Dendritic cell treated with granulocyte-macrophage colony-stimulating factor and Interleukin-4, amounts not matched to agents 40 ng/mL and 50 ng/mL, for 4 days (primary cell): ENCODE measurements around the gene PGBD5.
A peak's percentile ranks its signal among the peaks of the same experiment; 100 is the strongest.

ENCODE experiments used
- H3K27ac Mint-ChIP-seq: one replicate; pipeline ENCODE4 v1.8.0; 2022; ENCODE audit warnings: mild to moderate bottlenecking, mixed read lengths
- H3K27me3 Mint-ChIP-seq: one replicate; pipeline ENCODE4 v1.8.0; 2022; ENCODE audit warnings: mild to moderate bottlenecking, mixed read lengths
- H3K36me3 Mint-ChIP-seq: one replicate; pipeline ENCODE4 v1.8.0; 2022; ENCODE audit warnings: low read depth, mixed read lengths
- H3K4me1 Mint-ChIP-seq: one replicate; pipeline ENCODE4 v1.8.0; 2022; ENCODE audit warnings: low read depth, mixed read lengths
- H3K4me3 Mint-ChIP-seq: one replicate; pipeline ENCODE4 v1.8.0; 2022; ENCODE audit warnings: mild to moderate bottlenecking, moderate library complexity, mixed read lengths
- H3K9me3 Mint-ChIP-seq: one replicate; pipeline ENCODE4 v1.8.0; 2022; ENCODE audit warnings: mixed read lengths
- intact Hi-C: fragments of 100-400 bp; cut with micrococcal nuclease; formaldehyde crosslinking; loops from one replicate; pipeline ENCODE4 v1.15.0; 2022

PGBD5 gene

GRCh38 chr1:230332575-230333066 is 93.5 kb downstream of the PGBD5 start:
- H3K9me3 Mint-ChIP-seq: no peaks in the 10 kb centered on the region
- no peaks in the 10 kb centered on the region for H3K36me3 Mint-ChIP-seq
- H3K27me3 Mint-ChIP-seq: no peaks in the 10 kb centered on the region
- H3K27ac Mint-ChIP-seq: no peak overlapping the region
- intact Hi-C loops: no loop called here
- no peaks in the 10 kb centered on the region for H3K4me1 Mint-ChIP-seq
- peak overlapping the region; percentile 18 for H3K4me3 Mint-ChIP-seq

GRCh38 chr1:230332061-230332460 is 94.1 kb downstream of the PGBD5 start:
- Mint-ChIP-seq H3K27ac (no peak overlapping the region), H3K4me3 (no peak overlapping the region), H3K27me3 (no peaks in the 10 kb centered on the region), H3K36me3 (no peaks in the 10 kb centered on the region), H3K9me3 (no peaks in the 10 kb centered on the region), H3K4me1 (no peaks in the 10 kb centered on the region)
- intact Hi-C loops: no loop called here

- intact Hi-C loops: no loop called here
- no peak overlapping the region for H3K4me3 Mint-ChIP-seq
- no peaks in the 10 kb centered on the region for H3K4me1 Mint-ChIP-seq
- H3K9me3 Mint-ChIP-seq: no peaks in the 10 kb centered on the region
- no peaks in the 10 kb centered on the region for H3K36me3 Mint-ChIP-seq
- H3K27ac Mint-ChIP-seq: no peak overlapping the region
- no peaks in the 10 kb centered on the region for H3K27me3 Mint-ChIP-seq
Observed at GRCh38 chr1:230330157-230330556, 96.0 kb downstream of the PGBD5 start.

- intact Hi-C loops: no loop called here
Observed at GRCh38 chr1:230328342-230329015, 97.7 kb downstream of the PGBD5 start.

GRCh38 chr1:230327892-230328284 is 98.2 kb downstream of the PGBD5 start:
- Mint-ChIP-seq H3K4me3 (no peak overlapping the region), H3K27ac (no peak overlapping the region), H3K27me3 (no peaks in the 10 kb centered on the region), H3K4me1 (no peaks in the 10 kb centered on the region), H3K9me3 (no peaks in the 10 kb centered on the region), H3K36me3 (no peaks in the 10 kb centered on the region)
- intact Hi-C loops: no loop called here

More at GRCh38 chr1:230328342-230329015, 97.7 kb downstream of the PGBD5 start:
- Mint-ChIP-seq H3K4me3 (no peak overlapping the region), H3K4me1 (no peaks in the 10 kb centered on the region), H3K27me3 (no peaks in the 10 kb centered on the region), H3K36me3 (no peaks in the 10 kb centered on the region), H3K9me3 (no peaks in the 10 kb centered on the region), H3K27ac (no peak overlapping the region)

- no peaks in the 10 kb centered on the region for H3K4me1 Mint-ChIP-seq
- intact Hi-C loops: no loop called here
- no peaks in the 10 kb centered on the region for H3K36me3 Mint-ChIP-seq
- no peaks in the 10 kb centered on the region for H3K27me3 Mint-ChIP-seq
- H3K9me3 Mint-ChIP-seq: no peaks in the 10 kb centered on the region
- no peak overlapping the region for H3K4me3 Mint-ChIP-seq
- H3K27ac Mint-ChIP-seq: no peak overlapping the region
Observed at GRCh38 chr1:230326971-230327891, 98.9 kb downstream of the PGBD5 start.

- H3K4me1 Mint-ChIP-seq: no peaks in the 10 kb centered on the region
- no peaks in the 10 kb centered on the region for H3K36me3 Mint-ChIP-seq
- H3K27ac Mint-ChIP-seq: no peak overlapping the region
- no peaks in the 10 kb centered on the region for H3K9me3 Mint-ChIP-seq
- no peak overlapping the region for H3K4me3 Mint-ChIP-seq
- intact Hi-C loops: no loop called here
- no peaks in the 10 kb centered on the region for H3K27me3 Mint-ChIP-seq
Observed at GRCh38 chr1:230323686-230324085, 102.4 kb downstream of the PGBD5 start.

- H3K4me1 Mint-ChIP-seq: no peaks in the 10 kb centered on the region
- no peak overlapping the region for H3K4me3 Mint-ChIP-seq
- intact Hi-C loops: no loop called here
- H3K9me3 Mint-ChIP-seq: no peaks in the 10 kb centered on the region
- no peaks in the 10 kb centered on the region for H3K36me3 Mint-ChIP-seq
- H3K27me3 Mint-ChIP-seq: peaks cover 3% of the 10 kb centered on the region
- H3K27ac Mint-ChIP-seq: no peak overlapping the region
Observed at GRCh38 chr1:230322967-230323547, 103.1 kb downstream of the PGBD5 start.

- no peaks in the 10 kb centered on the region for H3K9me3 Mint-ChIP-seq
- peaks cover 3% of the 10 kb centered on the region for H3K27me3 Mint-ChIP-seq
- H3K4me1 Mint-ChIP-seq: no peaks in the 10 kb centered on the region
- intact Hi-C loops: no loop called here
- no peak overlapping the region for H3K4me3 Mint-ChIP-seq
- no peak overlapping the region for H3K27ac Mint-ChIP-seq
- H3K36me3 Mint-ChIP-seq: no peaks in the 10 kb centered on the region
Observed at GRCh38 chr1:230322421-230322756, 103.7 kb downstream of the PGBD5 start.

- intact Hi-C loops: no loop called here
- H3K4me1 Mint-ChIP-seq: no peaks in the 10 kb centered on the region
- H3K36me3 Mint-ChIP-seq: no peaks in the 10 kb centered on the region
- no peaks in the 10 kb centered on the region for H3K9me3 Mint-ChIP-seq
- H3K4me3 Mint-ChIP-seq: no peak overlapping the region
- peaks cover 3% of the 10 kb centered on the region for H3K27me3 Mint-ChIP-seq
- no peak overlapping the region for H3K27ac Mint-ChIP-seq
Observed at GRCh38 chr1:230321741-230322420, 104.3 kb downstream of the PGBD5 start.

- Mint-ChIP-seq H3K27ac (no peak overlapping the region), H3K27me3 (peaks cover 3% of the 10 kb centered on the region), H3K4me1 (no peaks in the 10 kb centered on the region), H3K36me3 (no peaks in the 10 kb centered on the region), H3K4me3 (no peak overlapping the region), H3K9me3 (no peaks in the 10 kb centered on the region)
- intact Hi-C loops: no loop called here
Observed at GRCh38 chr1:230321341-230321740, 104.8 kb downstream of the PGBD5 start.

- peaks cover 3% of the 10 kb centered on the region for H3K27me3 Mint-ChIP-seq
- intact Hi-C loops: no loop called here
- H3K4me1 Mint-ChIP-seq: no peaks in the 10 kb centered on the region
- no peak overlapping the region for H3K4me3 Mint-ChIP-seq
- H3K36me3 Mint-ChIP-seq: no peaks in the 10 kb centered on the region
- no peak overlapping the region for H3K27ac Mint-ChIP-seq
- no peaks in the 10 kb centered on the region for H3K9me3 Mint-ChIP-seq
Observed at GRCh38 chr1:230320804-230321203, 105.3 kb downstream of the PGBD5 start.

GRCh38 chr1:230319014-230319747 is 107.0 kb downstream of the PGBD5 start:
- peaks cover 3% of the 10 kb centered on the region for H3K27me3 Mint-ChIP-seq
- H3K9me3 Mint-ChIP-seq: no peaks in the 10 kb centered on the region
- intact Hi-C loops: no loop called here
- H3K4me3 Mint-ChIP-seq: no peak overlapping the region
- no peak overlapping the region for H3K27ac Mint-ChIP-seq
- H3K4me1 Mint-ChIP-seq: no peaks in the 10 kb centered on the region
- no peaks in the 10 kb centered on the region for H3K36me3 Mint-ChIP-seq
